Activated CD8-positive, alpha-beta memory T cell treated with anti-CD3 and anti-CD28 coated beads, Interleukin-2, amount 10 ng/mL, durations not matched to agents 7 days and 5 days (primary cell): ENCODE measurements around the gene CCDC9B. TPM values are rescaled to one million over a fixed set of nuclear protein-coding genes. Genes with fewer than 3 reads are reported as not detected.

Source experiments
- ATAC-seq: fragments of 150-1000 bp; cut with Tn5 transposase; one replicate; pipeline ENCODE4 v1.10.0; 2021; ENCODE audit warnings: moderate library complexity
- CTCF ChIA-PET: fragments of 350-600 bp; sonication (Branson Sonifier 250); formaldehyde crosslinking; loops from one replicate; lab custom pipeline; 2021; ENCODE audit warnings: antibody characterized with exemption; lab: Charles Lee
- DNase-seq: peaks from one replicate; pipeline ENCODE4 v3.0.0-alpha.2; 2020
- H3K27ac Mint-ChIP-seq: one replicate; pipeline ENCODE4 v1.8.0; 2021; ENCODE audit warnings: mild to moderate bottlenecking, mixed read lengths
- H3K27me3 Mint-ChIP-seq: one replicate; pipeline ENCODE4 v1.8.0; 2021; ENCODE audit warnings: mixed read lengths
- H3K36me3 Mint-ChIP-seq: one replicate; pipeline ENCODE4 v1.8.0; 2021; ENCODE audit warnings: mild to moderate bottlenecking, mixed read lengths
- H3K4me1 Mint-ChIP-seq: one replicate; pipeline ENCODE4 v1.8.0; 2021; ENCODE audit warnings: mixed read lengths
- H3K4me3 Mint-ChIP-seq: one replicate; pipeline ENCODE4 v1.8.0; 2021; ENCODE audit warnings: mild to moderate bottlenecking, moderate library complexity, mixed read lengths
- H3K9me3 Mint-ChIP-seq: one replicate; pipeline ENCODE4 v1.8.0; 2022; ENCODE audit warnings: low read depth, mixed read lengths
- total RNA-seq, 2 experiments: library from RNA; stranded (reverse); gene quantifications; one replicate each; pipeline ENCODE4 v1.2.3, GENCODE V29; 2021

CCDC9B gene
- total RNA-seq, 2 experiments from 2014 or later, result 0.45 to 1.5 TPM

DNA sequence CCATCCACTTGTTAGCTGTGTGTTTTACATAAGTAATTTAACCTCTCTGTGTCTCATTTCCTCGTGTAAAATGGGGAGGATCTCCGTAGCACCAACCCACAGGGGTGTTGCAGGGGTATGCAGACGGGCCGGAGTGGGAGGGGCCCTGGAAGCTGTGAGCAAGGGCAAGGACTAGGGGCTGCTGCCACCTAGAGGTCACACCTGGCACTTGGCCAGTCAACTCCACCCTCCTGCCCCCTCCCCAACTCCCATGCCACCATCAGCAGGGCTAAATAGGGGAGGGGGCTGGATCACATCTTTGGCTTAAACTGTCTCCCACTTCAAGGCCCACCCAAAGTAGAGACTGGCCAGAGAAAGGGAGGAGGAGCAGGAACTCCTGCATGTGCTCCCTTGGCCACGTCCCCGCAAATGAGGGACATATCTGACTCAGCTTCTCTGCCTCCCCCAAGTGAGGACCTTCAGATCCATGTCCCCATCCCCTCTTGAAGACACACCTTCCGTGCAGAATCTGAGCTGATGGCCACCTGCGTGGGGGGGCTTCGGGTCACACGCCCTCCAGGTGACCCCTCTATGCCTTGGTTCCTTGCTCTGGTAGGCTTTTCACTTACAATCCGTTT lies 2.6 kb downstream of the CCDC9B start:
- H3K4me3 Mint-ChIP-seq, result no peak overlapping the region
- peaks cover 2% of the 10 kb centered on the region for H3K27me3 Mint-ChIP-seq
- CTCF ChIA-PET, result interaction anchor here (0.7 to 13.7 kb wide), 32 partner anchors 10 to 298 kb away, joined by 3 to 317 read pairs (median 5); partner anchors contain the start of genes ANKRD63, INAFM2, PAK6 and PHGR1
- DNase-seq, result peak; percentile 83
- no peaks in the 10 kb centered on the region for H3K36me3 Mint-ChIP-seq
- H3K9me3 Mint-ChIP-seq, result no peaks in the 10 kb centered on the region
- H3K4me1 Mint-ChIP-seq, result peaks cover 7% of the 10 kb centered on the region
- H3K27ac Mint-ChIP-seq, result no peak overlapping the region
- ATAC-seq, result peak; percentile 90

- no peak for DNase-seq
- no peaks in the 10 kb centered on the region for H3K36me3 Mint-ChIP-seq
- H3K9me3 Mint-ChIP-seq, result no peaks in the 10 kb centered on the region
- H3K4me1 Mint-ChIP-seq, result peaks cover 7% of the 10 kb centered on the region
- peaks cover 2% of the 10 kb centered on the region for H3K27me3 Mint-ChIP-seq
- CTCF ChIA-PET, result interaction anchor here (0.7 to 13.7 kb wide), 35 partner anchors 9 to 298 kb away, joined by 3 to 317 read pairs (median 5); partner anchors contain the start of genes ANKRD63, DISP2, INAFM2 and IVD
- no peak overlapping the region for H3K4me3 Mint-ChIP-seq
- no peak overlapping the region for H3K27ac Mint-ChIP-seq
- ATAC-seq, result no peak
These were observed 3.1 kb downstream of the CCDC9B start for GRCh38 chr15:40337597-40337996.

GRCh38 chr15:40336744-40337122 lies 4.0 kb downstream of the CCDC9B start:
- Mint-ChIP-seq H3K9me3 (no peaks in the 10 kb centered on the region), H3K4me3 (no peak overlapping the region), H3K27me3 (peaks cover 2% of the 10 kb centered on the region), H3K27ac (no peak overlapping the region), H3K4me1 (peaks cover 7% of the 10 kb centered on the region), H3K36me3 (no peaks in the 10 kb centered on the region)
- CTCF ChIA-PET, result interaction anchor here (0.7 to 13.7 kb wide), 16 partner anchors 9 to 119 kb away, joined by 3 to 317 read pairs (median 16); partner anchors contain the start of genes ANKRD63, DISP2, INAFM2 and IVD
- no peak for DNase-seq
- no peak for ATAC-seq

DNA sequence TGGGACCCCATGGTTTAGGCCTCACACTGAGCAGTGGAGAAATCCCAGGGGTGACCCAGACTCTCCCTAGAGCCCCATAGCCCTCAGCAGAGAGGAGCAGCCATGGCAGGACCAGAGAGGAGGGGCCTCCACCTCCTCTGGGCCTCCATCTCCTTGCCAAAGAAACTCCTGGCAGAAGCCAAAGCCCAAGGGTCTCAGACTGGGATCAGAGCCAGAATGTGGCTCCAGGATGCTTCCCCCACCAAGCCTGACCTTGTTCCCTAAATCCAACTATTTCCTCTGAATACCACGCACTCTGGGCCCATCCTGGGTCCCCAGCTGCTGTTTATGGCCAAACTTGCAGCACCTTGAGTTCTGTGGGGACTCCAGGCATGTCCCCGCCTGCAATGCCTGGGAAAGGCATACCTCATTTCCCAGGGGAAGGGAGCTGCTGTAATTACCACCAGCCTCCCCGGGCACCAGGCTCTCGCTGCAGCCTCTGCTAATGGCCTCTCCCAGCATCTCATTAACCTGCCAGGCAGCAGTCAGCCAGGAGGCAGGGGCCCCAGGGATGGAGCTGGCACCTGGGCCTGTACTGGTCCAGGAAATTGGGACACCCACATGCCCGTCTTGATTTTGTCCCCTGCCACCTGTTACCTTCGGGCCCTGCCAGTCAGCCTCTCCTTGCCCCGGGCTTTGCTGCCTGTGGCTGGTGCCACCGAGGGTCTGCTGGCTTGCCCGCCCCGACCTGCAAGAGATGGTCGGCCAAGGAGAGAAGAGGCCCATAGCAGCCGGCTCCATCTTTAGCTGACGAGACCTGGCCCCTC lies 4.6 kb downstream of the CCDC9B start:
- Mint-ChIP-seq H3K36me3 (no peaks in the 10 kb centered on the region), H3K4me3 (no peak overlapping the region), H3K27ac (no peak overlapping the region), H3K4me1 (peaks cover 7% of the 10 kb centered on the region), H3K27me3 (peaks cover 2% of the 10 kb centered on the region), H3K9me3 (no peaks in the 10 kb centered on the region)
- no peak for DNase-seq
- no peak for ATAC-seq
- CTCF ChIA-PET, result interaction anchor here (1.0 to 13.7 kb wide), 12 partner anchors 8 to 118 kb away, joined by 3 to 317 read pairs (median 26); partner anchors contain the start of genes ANKRD63, DISP2, INAFM2 and PLCB2

DNA sequence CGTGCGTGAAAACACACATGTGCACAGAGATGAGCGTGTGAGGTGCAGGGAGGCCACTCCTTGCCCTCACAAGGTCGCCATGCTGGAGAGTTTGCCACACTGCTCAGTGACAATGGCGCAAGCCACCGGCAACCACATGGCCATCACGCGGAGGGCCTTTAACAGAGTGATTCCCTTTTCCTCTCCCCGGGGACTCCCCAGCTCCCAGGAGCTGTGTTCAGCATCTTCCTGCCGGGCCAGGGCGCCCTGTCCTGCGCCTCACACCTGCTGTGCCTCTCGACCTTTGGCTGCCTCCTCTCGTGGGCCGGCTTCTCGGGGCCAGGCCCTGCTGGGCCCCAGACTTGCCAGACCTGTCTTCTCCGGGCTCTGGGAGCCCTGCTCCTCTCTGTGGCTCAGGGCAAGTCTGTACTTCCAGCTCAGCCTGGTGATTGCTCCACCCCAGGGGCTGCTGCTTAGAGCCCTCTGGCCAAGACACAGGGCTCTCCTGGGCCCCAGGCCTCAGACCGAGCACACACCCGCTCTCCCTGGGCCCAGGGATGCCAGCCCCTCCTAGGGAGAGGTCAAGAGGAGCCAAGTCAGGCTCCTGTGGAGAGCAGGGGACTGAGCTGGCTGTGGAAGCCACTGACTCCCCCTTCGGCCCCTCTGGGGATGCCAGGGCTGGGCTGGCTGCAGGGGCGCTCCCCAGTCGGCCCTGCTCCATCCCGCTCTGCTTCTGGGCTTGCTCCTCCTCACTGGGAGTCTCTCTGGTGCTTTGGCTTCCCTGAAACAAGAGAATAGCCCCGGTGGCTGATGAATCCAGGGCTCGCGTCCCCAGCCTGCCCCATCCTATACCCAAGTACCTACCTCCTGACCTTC lies 5.6 kb downstream of the CCDC9B start:
- Mint-ChIP-seq H3K4me3 (no peak overlapping the region), H3K27me3 (peaks cover 2% of the 10 kb centered on the region), H3K36me3 (no peaks in the 10 kb centered on the region), H3K27ac (no peak overlapping the region), H3K9me3 (no peaks in the 10 kb centered on the region), H3K4me1 (peaks cover 7% of the 10 kb centered on the region)
- DNase-seq (no peak), ATAC-seq (no peak)
- CTCF ChIA-PET, result interaction anchor here (2.3 to 13.7 kb wide), 6 partner anchors 7 to 87 kb away, joined by 5 to 317 read pairs (median 196); partner anchors contain the start of genes INAFM2 and PLCB2

GRCh38 chr15:40334541-40334940 lies 6.2 kb downstream of the CCDC9B start:
- no peaks in the 10 kb centered on the region for H3K9me3 Mint-ChIP-seq
- CTCF ChIA-PET, result interaction anchor here (1.5 to 13.7 kb wide), 5 partner anchors 9 to 88 kb away, joined by 6 to 317 read pairs (median 235); partner anchors contain the start of genes INAFM2 and PLCB2
- H3K4me3 Mint-ChIP-seq, result no peak overlapping the region
- ATAC-seq, result no peak
- no peak overlapping the region for H3K27ac Mint-ChIP-seq
- H3K36me3 Mint-ChIP-seq, result no peaks in the 10 kb centered on the region
- peaks cover 7% of the 10 kb centered on the region for H3K4me1 Mint-ChIP-seq
- H3K27me3 Mint-ChIP-seq, result peaks cover 2% of the 10 kb centered on the region
- no peak for DNase-seq

- ATAC-seq (no peak), DNase-seq (no peak)
- Mint-ChIP-seq H3K36me3 (no peaks in the 10 kb centered on the region), H3K4me1 (peaks cover 8% of the 10 kb centered on the region), H3K27ac (no peak overlapping the region), H3K4me3 (no peak overlapping the region), H3K9me3 (no peaks in the 10 kb centered on the region), H3K27me3 (peaks cover 2% of the 10 kb centered on the region)
- CTCF ChIA-PET, result interaction anchor here (0.7 to 13.7 kb wide), 6 partner anchors 9 to 88 kb away, joined by 3 to 317 read pairs (median 126); partner anchors contain the start of genes INAFM2 and PLCB2
These were observed 6.7 kb downstream of the CCDC9B start for GRCh38 chr15:40333922-40334492.

DNA sequence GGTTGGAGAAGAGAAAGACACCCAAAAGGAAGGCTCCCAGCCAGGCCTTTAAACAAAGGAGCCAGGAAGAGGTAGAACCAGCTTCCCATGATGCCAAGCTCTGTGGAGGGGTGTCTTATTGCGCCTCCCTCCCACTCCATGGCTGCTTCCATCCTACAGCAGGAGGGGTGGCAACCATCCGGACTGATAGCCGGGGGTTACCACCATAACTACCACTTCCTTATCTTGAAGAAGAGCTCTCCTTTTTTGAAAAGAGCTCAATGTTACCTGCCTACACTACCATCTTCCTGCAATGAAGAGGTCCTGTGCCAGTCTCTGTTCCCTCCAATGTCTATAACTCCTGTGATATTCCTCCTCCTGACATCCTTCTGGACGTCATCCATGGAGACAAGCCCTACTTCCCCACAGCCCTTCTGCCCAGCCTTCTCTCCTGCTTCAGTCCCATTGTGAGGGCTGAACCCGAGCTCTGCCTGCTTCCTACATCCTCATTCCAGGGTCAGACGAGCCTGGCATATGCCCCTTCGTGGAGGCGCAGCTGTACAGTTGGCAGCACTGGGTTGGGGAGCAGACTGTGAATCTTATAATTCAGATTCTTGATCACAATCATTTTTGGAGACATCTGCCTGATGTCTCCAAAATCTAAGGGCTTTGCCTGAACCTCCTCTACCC lies 8.5 kb downstream of the CCDC9B start:
- no peaks in the 10 kb centered on the region for H3K36me3 Mint-ChIP-seq
- no peaks in the 10 kb centered on the region for H3K9me3 Mint-ChIP-seq
- peaks cover 13% of the 10 kb centered on the region for H3K4me1 Mint-ChIP-seq
- H3K27me3 Mint-ChIP-seq, result no peaks in the 10 kb centered on the region
- CTCF ChIA-PET, result interaction anchor here (0.7 to 7.8 kb wide), 5 partner anchors 8 to 58 kb away, joined by 4 to 158 read pairs (median 6); partner anchors contain the start of gene CCDC9B
- no peak for DNase-seq
- no peak overlapping the region for H3K4me3 Mint-ChIP-seq
- H3K27ac Mint-ChIP-seq, result no peak overlapping the region
- no peak for ATAC-seq

DNA sequence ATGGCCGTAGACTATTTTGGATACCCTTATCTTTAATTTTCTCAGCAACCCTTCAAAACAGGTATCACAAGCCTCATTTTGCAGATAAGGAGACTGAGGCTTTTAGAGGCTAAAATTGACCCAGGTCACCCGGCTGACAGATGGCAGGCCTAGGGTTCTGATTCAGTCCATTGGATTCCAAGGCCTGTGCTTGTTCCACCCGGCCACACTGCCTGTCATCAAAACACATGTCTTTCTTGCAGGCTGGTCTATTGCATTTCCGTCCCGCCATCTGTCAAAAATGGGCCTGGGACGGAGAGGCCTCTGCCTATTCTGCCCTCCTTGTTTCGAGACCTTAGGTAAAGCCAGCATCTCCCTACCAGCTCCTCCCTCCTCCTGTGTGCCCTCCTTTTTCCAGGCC lies 9.1 kb downstream of the CCDC9B start:
- Mint-ChIP-seq H3K4me1 (peaks cover 13% of the 10 kb centered on the region), H3K27me3 (no peaks in the 10 kb centered on the region), H3K4me3 (no peak overlapping the region), H3K27ac (no peak overlapping the region), H3K9me3 (no peaks in the 10 kb centered on the region), H3K36me3 (no peaks in the 10 kb centered on the region)
- CTCF ChIA-PET, result interaction anchor here (1.2 to 7.8 kb wide), 5 partner anchors 9 to 57 kb away, joined by 3 to 158 read pairs (median 6); partner anchors contain the start of gene CCDC9B
- DNase-seq (no peak), ATAC-seq (no peak)

DNA sequence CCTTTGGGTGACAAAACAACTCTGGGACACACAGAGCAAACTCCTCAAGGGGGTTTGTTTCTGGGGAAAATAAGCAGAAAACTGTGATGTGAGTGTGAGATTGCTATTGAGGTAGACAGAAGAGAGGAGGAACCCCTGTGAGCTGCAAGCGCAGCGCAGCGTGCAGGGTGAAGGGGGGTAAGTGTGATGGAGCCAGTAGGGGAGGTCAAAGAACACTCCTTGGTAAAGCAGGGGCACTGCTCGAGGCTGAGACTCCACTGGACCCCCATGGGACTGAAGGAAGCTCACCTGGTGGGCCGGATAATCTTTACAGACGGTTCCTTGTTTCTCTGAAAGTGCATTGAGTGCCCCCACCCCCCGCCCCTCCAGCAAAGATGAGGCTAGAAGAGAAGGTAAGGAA lies 9.7 kb downstream of the CCDC9B start:
- no peak for DNase-seq
- Mint-ChIP-seq H3K27me3 (peaks cover under 1% of the 10 kb centered on the region), H3K9me3 (no peaks in the 10 kb centered on the region), H3K27ac (no peak overlapping the region), H3K4me1 (peaks cover 13% of the 10 kb centered on the region), H3K36me3 (peaks cover under 1% of the 10 kb centered on the region), H3K4me3 (no peak overlapping the region)
- no peak for ATAC-seq
- CTCF ChIA-PET, result interaction anchor here (1.3 to 7.8 kb wide), 4 partner anchors 9 to 57 kb away, joined by 3 to 158 read pairs (median 8); partner anchors contain the start of gene CCDC9B

- Mint-ChIP-seq H3K4me1 (peaks cover 13% of the 10 kb centered on the region), H3K4me3 (no peak overlapping the region), H3K36me3 (peaks cover 2% of the 10 kb centered on the region), H3K27me3 (peaks cover 6% of the 10 kb centered on the region), H3K27ac (no peak overlapping the region), H3K9me3 (no peaks in the 10 kb centered on the region)
- ATAC-seq (no peak), DNase-seq (no peak)
- CTCF ChIA-PET, result interaction anchor here (1.3 to 7.8 kb wide), 4 partner anchors 10 to 56 kb away, joined by 3 to 158 read pairs (median 12); partner anchors contain the start of gene CCDC9B
These were observed 10.3 kb downstream of the CCDC9B start for GRCh38 chr15:40330368-40330836.
